ENCODE measurements around the gene TSC2. TPM values are rescaled to one million over a fixed set of nuclear protein-coding genes. Genes with fewer than 3 reads are reported as not detected.

The TSC2 gene
- total and polyA plus RNA-seq, 2 of the 13 experiments (the other 11 are each of a cell fraction or from before 2014, with no cell fraction given) = 19.6 to 40.4 TPM

GRCh38 chr16:2039274-2040031 lies 8.3 kb upstream of the TSC2 start (continued):
- TF ChIP-seq ZNF407 (CRISPR knock-in tag; IDR thresholded peaks at IDR 0.05; ENCODE audit: not compliant biosample characterization) (no peak), KAT8 (CRISPR knock-in tag; IDR thresholded peaks at IDR 0.05) (peak; percentile 65; the same call in 1 of the 2 replicates), ZNF335 (CRISPR knock-in tag; IDR thresholded peaks at IDR 0.05) (0 out of 2 replicates have a peak, but pooled peaks have one; percentile 33), STAT5B (CRISPR knock-in tag; IDR thresholded peaks at IDR 0.05) (no peak), KMT2B (CRISPR knock-in tag; IDR thresholded peaks at IDR 0.05) (no peak; the same call in 1 of the 2 replicates), HOMEZ (CRISPR knock-in tag; IDR thresholded peaks at IDR 0.05; ENCODE audit: low read depth) (no peak), KDM2A (CRISPR knock-in tag; IDR thresholded peaks at IDR 0.05; ENCODE audit: borderline replicate concordance, low read depth) (peak; percentile 79), KDM5B (CRISPR knock-in tag; IDR thresholded peaks at IDR 0.05; ENCODE audit: borderline replicate concordance) (no peak; the same call in 1 of the 2 replicates), ZBTB26 (CRISPR knock-in tag; IDR thresholded peaks at IDR 0.05; ENCODE audit: borderline replicate concordance) (no peak), GLI4 (CRISPR knock-in tag; IDR thresholded peaks at IDR 0.05; ENCODE audit: borderline replicate concordance) (no peak), ZNF546 (CRISPR knock-in tag; conservative IDR thresholded peaks at IDR 0.05) (peak; percentile 40; the same call in 1 of the 2 replicates), CBX2 (IDR thresholded peaks at IDR 0.05; ENCODE audit: low read depth, low read length) (no peak), CBX2 (CRISPR knock-in tag; IDR thresholded peaks at IDR 0.05; ENCODE audit: low read depth) (no peak), NCOA2 (CRISPR knock-in tag; IDR thresholded peaks at IDR 0.05) (peak; percentile 58)
